ACHN (cell line): ENCODE results near the gene TMED3.
"Not testable (repeated sequence)": the region's sequence is repeated elsewhere in the genome, so short reads cannot be mapped to it uniquely, and the experiment has no call there.

ENCODE experiments used
- DNase-seq: peaks from one replicate; pipeline ENCODE4 v3.0.0-alpha.2; 2015
- in situ Hi-C: cut with HindIII; loops from 2 replicates; pipeline ENCODE4 v1.10.0; 2017; ENCODE audit warnings: low sequenced_read_pairs, low pct_ligation_motif_present, low pct_unique_long_range_greater_than_20kb

Gene TMED3

DNA sequence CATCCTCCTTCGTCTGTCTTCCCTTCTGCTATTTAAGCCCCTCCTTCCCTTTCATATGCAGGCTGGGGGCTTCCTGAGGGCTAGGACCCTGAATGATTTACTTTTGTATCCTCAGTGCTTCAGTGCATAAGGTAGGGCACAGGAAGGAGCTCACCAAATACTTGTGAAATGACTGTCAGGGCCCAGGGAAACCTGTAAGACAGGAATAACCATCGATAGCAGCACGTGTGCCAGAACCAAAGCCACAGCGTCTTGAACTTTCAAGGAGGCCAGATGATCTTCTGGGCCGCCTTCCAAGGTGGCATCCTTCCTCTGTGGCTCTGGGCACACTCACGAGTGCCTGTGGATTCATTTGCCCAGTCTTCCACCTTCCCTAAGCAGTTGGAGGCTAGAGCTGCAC, 3.9 kb downstream of the TMED3 start:
- in situ Hi-C loops: no loop called here

DNA sequence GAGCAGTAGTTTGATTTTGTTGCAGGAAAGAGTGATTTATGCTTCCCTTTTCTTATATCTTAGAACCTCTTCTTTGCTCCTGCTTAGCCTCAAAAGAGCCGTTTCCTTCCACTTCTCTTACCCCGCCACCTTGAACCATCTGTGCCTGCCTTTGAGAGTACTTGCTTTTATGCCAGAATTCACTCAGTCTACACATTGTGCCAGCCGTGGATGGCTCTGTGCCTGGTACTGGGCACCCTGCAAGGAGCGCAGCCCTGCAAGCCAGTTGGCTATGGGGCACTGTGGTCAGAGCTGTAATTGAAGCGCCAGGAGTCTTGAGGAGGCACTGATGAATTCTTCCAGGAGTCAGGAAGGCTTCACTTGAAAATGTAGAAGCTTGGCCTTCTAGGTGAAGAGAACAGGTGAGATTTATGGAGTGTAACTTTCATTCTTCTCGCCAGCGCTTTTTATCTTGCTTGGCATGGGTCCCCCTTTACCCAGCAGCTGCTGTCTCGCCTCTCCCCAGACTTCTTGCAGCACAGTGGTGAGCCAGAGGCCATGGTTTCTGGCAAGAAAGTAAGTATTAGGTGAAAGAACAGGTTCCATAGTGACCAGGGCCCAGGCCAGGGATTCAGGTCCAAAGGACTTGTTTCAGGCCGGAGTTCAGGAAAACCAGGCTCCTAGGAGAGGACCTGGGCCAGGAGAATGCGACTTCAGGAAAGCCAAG, 4.9 kb downstream of the TMED3 start:
- in situ Hi-C loops: no loop called here
- DNase-seq: no peak

More for the DNA sequence above, 3.9 kb downstream of the TMED3 start:
- no peak for DNase-seq

DNA sequence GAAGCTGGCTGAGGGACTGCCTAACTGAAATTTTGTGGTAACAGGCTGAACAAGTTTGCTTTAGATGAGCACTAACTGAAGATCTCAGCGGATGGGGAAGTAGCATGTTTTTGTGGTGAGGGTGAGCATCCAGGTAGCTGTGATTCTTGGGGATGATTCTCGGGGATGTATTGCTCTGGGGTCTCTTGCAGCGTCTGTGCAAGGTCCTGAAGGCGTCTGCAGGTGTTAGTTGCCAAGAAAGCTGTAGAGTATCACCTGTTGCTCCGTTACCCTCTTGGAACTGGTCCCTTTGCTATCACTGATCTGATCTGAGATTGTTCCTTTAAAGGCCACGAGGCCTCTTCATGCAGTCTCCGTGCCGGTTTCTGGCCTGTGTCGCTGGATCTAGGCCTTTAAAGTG, 6.0 kb downstream of the TMED3 start:
- in situ Hi-C loops: no loop called here
- no peak for DNase-seq

DNA sequence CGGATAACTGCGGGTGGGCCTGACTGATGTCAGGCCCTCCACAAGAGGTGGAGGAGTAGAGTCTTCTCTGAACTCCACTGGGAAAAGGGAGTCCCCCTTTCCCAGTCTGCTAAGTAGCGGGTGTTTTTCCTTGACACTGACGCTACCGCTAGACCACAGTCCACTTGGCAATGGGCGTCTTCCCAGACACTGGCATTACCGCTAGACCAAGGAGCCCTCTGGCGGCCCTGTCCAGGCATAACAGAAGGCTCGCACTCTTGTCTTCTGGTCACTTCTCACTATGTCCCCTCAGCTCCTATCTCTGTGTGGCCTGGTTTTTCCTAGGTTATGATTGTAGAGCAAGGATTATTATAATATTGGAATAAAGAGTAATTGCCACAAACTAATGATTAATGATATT, 9.1 kb downstream of the TMED3 start:
- in situ Hi-C loops: not testable (repeated sequence)

DNA sequence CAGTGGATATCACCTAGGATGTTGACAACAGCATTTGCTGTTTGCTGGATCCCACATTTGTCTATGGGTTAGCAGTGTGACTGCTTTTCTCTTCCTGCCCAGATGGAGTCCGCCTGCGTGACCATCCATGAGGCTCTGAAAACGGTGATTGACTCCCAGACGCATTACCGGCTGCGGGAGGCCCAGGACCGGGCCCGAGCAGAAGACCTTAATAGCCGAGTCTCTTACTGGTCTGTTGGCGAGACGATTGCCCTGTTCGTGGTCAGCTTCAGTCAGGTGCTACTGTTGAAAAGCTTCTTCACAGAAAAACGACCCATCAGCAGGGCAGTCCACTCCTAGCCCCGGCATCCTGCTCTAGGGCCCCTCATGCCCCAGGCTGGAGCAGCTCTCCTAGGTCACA, 11.0 kb downstream of the TMED3 start:
- in situ Hi-C loops: no loop called here
- DNase-seq: no peak

More for the DNA sequence above, 9.1 kb downstream of the TMED3 start:
- DNase-seq: not testable (repeated sequence)

DNA sequence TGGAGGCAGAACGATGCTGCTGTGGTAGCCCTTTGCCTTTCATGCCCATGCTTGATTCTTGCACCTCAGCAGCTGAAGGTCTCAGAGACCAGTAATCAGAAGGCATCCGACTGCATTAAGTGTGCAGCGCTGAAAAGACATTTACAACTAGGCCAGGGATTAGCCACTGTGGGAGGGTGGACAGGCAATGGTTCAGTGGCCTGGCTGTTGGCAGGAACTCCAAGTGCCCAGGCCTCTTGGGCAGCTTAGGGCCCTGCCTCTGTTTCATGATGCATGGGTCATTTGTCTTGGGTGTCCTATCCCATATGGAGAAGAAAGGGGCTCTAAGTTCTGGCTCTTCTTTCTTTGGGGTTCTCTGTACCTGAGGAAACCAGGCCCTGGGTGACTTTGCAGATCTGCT, 11.4 kb downstream of the TMED3 start:
- no peak for DNase-seq
- in situ Hi-C loops: no loop called here

DNA sequence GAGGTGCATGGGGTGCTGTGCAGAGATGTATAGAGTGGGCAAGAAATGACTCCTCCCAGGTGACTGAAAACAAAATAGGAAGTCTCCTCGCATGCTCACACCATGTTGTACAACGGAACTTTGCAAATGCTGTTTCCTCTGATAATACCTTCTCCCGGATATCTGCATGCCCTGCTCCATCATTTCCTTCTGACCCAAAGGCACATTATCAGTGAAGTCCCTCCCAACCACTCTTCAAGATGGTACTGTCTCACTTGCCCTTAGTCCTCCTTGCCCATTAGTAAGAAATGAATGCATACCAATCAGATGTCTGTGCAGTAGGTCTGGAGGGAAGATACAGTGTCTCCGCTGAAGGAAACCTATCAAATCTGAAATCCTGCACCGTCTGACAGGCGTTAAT, 12.0 kb downstream of the TMED3 start:
- DNase-seq: no peak
- in situ Hi-C loops: no loop called here

DNA sequence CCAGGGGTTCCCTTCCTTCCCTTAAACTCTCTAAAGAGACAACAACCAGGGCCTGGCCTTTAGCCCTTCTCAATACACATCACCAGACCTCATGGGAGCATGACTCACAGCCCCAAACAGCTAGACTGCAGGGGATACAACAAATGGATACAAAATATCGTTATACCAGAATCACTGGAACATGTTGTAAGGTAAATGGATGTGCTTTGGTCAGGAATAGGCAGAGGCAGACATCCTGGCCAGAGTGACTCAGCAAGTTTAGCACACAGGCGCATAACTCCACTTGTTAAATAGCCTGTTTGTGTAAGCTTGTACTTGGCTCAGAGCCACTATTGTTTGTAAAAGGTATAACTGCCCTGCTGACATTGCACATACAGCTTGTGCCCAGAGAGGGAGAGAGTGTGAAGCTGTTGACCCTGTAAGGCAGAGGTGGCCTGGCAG, 18.3 kb downstream of the TMED3 start:
- in situ Hi-C loops: no loop called here

DNA sequence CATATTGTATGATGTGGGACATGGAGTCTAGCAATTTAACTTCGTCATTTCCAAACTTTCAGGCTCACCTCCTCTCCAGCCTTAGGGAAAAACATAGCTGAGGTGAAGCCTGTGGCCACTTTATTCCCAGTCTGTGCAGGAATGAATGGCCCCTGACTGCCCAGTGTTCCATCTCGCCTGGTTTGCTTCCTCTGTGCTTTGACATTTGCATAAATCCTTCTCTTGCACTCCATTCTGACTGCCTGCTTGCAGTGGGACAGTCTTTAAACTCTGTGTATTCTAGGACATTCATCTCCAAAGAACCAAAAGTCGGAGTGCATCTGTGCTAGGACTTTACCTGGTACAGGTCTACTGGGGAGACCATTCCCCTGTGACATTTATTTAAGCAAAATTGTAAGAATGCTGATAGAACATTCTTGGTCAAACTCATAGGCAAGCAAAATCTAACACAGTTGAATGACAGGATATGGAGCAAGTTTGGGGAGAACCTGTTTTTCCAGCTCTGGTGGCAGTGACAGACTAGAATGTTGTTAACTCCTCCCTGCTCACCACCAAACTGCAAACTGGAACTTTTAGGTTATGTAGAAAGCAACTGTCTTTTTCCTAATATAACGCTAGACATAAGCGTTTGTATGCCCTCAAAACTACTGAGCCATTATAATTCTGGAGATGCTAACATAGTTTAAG, 22.1 kb downstream of the TMED3 start:
- in situ Hi-C loops: no loop called here
- DNase-seq: no peak

More for the DNA sequence above, 18.3 kb downstream of the TMED3 start:
- peak; percentile 2 for DNase-seq

DNA sequence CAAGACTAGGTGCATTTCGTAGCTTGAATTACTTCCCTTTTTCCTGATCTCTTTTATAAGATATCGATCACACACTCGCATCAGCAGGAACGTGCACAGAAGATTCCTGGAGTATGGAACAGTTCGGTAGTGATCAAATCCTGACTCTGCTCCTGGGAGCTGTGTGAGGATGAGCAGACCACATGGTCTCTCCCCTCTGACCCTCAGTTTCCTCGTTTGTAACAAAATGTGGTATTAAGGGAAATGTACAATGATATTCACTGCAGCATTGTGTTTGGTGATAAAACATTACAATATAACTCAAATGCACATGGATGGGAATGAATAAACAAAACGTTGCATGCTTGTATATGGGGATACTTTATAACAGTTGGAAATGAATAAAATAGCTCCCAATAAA, 26.7 kb downstream of the TMED3 start:
- no peak for DNase-seq
- in situ Hi-C loops: no loop called here

DNA sequence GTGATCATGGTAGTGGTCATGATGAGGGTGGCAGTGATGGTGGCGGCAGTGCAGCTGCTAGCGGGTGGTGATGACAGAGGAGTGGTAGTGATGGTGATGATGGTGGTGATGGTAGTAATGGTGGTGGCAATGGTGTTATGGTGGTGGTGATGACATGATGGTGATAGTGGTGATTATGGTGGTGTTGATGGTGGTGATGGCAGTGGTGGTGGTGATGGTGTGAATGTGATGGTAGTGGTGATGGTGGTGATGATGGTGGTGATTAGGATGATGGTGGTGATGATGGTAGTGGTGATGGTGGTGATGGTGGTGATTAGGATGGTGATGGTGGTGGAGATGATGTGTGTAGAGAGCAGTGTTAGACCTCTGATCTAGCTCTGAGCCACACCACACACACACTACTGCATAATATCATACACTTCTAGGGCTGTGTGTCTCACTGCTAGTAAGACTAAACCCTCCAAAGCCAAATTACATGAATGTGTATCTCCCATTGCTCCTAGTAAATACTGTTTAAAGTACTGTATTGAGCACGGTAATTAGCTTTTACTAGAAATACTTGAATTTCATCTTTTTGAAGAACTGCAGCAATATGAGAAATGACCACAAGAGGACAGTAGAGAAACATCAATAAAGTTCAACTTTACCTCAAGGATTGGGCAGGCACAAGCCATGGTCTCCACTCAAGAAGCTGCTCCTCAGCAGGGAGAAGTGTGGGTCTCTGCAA, 28.8 kb downstream of the TMED3 start:
- in situ Hi-C loops: no loop called here

DNA sequence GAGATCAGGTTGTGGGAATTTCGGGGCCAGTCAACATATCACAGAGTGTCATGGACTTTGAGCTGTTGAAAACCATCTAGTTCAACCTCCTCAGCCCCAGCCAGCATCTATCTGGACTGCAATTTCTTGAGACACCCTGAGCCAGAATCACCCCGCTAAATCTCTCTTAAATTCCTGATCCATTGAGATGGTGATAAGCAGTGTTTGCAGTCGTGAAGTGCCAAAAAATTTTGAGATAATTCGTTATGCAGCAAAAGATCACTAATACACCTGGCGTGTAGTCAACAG, 29.3 kb downstream of the TMED3 start:
- in situ Hi-C loops: no loop called here
- no peak for DNase-seq

More for the DNA sequence above, 28.8 kb downstream of the TMED3 start:
- peak; percentile 41 for DNase-seq

DNA sequence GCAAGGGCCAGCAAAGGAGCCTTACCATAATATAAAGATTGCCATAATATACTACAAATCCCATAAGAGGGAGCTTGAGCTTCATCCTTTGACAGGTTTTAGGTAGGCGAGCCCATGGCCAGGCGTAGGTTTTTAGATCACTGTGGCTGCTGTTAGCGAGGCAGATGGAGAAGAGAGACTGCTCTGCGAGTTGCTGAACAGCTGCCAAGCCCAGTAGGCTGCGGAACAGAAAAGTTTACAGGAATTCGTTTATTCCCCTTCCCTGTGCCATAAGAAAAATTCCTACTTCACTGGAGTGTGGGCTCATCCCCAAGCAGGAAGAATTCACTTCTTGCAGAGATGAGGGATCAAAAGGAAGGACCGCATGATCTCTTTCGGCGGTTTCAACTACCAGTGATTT, 30.5 kb downstream of the TMED3 start:
- DNase-seq: no peak
- in situ Hi-C loops: no loop called here

DNA sequence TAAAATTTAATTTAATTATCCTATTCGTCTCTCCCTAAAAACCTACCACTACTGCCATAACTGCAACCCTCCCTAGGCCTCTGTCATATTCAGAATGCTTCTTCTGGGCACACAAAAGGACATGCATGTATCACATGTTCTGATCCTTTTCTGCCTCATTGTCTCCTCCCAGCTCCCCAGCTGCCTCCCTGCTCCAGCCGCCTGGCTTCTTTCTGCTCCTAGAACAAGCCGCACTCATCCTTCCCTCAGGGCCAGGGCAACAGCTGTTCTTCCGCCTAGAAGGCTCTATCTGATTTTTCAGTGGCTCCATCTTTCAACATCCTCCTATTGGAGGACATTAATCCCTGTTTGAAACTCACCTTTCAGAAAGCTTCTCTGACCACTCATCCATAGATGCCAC, 38.6 kb downstream of the TMED3 start:
- in situ Hi-C loops: no loop called here
- no peak for DNase-seq

DNA sequence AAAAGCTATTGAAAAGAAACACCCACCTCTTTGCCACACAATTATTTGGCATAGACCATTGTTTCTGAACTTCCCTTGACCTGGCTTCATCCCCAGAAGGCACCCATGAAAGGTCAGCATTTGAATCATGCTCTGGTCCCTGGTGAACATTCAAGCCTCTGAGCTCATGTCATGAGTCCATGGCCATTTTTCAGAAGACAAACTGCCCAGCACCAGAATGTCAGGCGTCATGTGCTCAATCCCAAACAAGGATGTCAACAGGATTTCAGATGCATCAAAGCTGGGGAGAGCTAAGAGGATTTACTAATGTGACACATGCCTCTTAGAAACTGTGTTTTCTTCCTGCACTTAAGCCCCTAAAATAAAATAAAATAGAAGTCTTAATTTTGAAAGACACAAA, 41.3 kb downstream of the TMED3 start:
- DNase-seq: no peak
- in situ Hi-C loops: no loop called here

DNA sequence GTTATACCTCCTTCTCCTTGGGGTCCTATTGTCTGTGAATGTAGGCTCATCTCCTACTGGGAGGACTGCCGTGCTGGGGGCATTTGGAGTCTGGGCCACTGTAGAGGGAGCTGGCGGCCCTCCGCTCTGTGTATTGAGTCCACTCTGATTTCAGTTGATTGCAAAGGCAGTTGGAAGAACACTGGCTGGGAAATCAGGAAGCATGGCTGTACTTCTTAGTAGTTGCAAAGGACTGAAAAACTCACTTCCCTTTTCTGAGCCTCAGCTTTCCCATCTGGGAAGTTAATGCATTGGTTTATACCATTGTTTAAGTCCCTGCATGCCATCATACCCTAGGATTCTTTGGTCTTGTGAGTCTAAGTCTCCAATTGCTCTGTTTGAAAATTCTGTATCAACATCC, 46.7 kb downstream of the TMED3 start:
- no peak for DNase-seq
- in situ Hi-C loops: no loop called here

DNA sequence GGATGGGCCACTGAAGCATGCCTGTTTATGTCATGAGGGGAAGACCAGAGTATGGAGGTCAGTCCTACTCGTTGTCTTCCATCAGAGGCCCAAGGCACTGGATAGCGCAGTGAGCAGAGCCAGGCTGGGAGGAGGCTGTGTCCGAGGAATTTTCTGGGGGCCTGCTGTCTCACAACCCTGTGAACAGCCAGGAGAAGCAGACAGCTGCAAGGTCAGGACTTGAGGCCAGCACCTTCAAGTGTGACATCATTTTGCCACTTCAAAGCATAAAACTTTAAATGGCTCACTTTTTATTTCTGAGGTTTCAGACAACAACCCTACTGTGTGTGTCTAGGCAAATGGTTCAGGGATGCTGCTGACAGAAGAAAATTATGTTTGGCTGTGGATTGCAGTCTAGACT, 47.2 kb downstream of the TMED3 start:
- in situ Hi-C loops: no loop called here
- no peak for DNase-seq

DNA sequence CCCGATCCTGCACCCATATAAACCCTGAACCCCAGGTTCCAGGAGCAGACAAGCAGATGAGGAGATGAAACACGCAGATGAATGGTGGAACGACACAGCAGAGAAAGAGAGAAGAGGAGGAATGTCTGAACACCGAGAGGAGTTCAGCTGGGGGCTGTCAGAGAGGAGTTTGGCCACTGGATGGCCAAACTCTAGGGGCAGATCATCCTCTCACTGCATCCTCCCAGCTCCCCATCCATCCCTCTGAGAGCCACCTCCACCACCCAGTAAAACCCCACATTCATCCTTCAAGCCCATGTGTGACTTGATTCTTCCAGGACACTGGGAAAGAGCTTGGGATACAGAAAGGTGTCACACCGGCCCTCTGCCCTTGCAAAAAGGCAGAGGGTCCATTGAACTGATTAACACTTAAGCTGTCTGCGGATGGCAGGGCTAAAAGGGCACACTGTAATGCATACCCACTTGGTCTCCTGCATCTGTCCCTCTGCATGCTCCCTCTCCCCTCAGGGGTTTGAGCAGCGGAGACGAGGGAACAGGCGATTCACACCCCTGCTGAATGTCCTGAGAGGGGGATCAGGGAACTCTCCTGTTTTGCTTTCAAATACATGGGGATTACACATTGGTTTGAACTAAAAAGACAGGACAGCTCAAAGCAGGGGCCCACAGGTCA, 53.8 kb downstream of the TMED3 start:
- DNase-seq: no peak
- in situ Hi-C loops: no loop called here

DNA sequence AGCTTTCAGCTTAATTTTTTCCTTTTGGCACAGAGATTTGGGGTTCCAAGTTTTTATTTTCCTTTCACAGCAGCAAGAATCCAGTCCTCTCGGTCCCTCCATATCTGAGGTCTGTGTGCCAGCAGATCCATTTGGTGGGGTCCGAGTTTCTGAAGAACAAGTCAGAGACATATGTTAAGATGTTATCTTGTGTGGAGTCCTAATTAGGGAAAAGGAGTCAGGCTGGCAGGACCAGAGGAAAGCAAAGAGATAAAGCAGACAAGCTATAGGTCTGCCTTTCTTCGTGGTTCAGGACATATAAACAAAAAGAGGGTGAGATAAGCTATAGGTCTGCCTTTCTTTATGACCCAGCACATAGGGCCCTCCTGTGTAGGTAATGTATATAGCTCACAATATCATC, 54.9 kb downstream of the TMED3 start:
- in situ Hi-C loops: no loop called here
- DNase-seq: no peak
